Nephron progenitor cell (in vitro differentiated cells): ENCODE measurements around the gene SLC35F3.

Experiments used
- DNase-seq: peaks from one replicate; pipeline ENCODE4 v3.0.0; 2021
- H3K27ac Mint-ChIP-seq: 2 replicates; pipeline ENCODE4 v1.8.0; 2021; ENCODE audit warnings: mild to moderate bottlenecking, moderate library complexity, mixed read lengths
- H3K27me3 Mint-ChIP-seq: 2 replicates; pipeline ENCODE4 v1.8.0; 2021; ENCODE audit warnings: mild to moderate bottlenecking, low read depth, mixed read lengths; ENCODE audit not compliant: poor library complexity
- H3K36me3 Mint-ChIP-seq: 2 replicates; pipeline ENCODE4 v1.8.0; 2021; ENCODE audit warnings: low read depth, mixed read lengths
- H3K4me1 Mint-ChIP-seq: 2 replicates; pipeline ENCODE4 v1.8.0; 2021; ENCODE audit warnings: mixed read lengths
- H3K4me3 Mint-ChIP-seq: 2 replicates; pipeline ENCODE4 v1.8.0; 2021; ENCODE audit warnings: mild to moderate bottlenecking, moderate library complexity, mixed read lengths
- H3K9me3 Mint-ChIP-seq: 2 replicates; pipeline ENCODE4 v1.8.0; 2021; ENCODE audit warnings: mild to moderate bottlenecking, moderate library complexity, mixed read lengths
- TF ChIP-seq, protein P1 (sequence below): fragments of 200-600 bp; sonication (generic); IDR thresholded peaks from 2 replicates; pipeline ENCODE4 v1.5.0; 2021; ENCODE audit warnings: antibody characterized with exemption

The SLC35F3 gene

DNA sequence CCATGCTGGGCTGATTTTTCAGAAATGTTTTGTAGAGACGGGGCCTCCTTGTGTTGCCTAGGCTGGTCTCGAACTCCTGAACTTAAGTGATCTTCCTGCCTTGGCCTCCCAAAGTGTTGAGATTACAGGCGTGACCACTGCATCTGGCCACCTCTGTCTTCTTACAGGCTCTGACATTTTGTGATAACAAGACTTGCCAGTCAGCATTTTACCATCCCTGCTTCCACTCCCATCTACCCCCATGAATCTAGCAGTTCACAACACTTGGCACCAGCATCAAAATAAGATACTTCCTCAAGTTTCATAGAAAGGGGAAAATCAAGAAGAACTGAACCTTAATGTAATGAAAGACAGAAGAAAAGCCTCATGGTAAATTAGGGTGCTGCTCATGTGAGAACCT lies 32.4 kb downstream of the SLC35F3 start:
- TF ChIP-seq, protein P1, sequence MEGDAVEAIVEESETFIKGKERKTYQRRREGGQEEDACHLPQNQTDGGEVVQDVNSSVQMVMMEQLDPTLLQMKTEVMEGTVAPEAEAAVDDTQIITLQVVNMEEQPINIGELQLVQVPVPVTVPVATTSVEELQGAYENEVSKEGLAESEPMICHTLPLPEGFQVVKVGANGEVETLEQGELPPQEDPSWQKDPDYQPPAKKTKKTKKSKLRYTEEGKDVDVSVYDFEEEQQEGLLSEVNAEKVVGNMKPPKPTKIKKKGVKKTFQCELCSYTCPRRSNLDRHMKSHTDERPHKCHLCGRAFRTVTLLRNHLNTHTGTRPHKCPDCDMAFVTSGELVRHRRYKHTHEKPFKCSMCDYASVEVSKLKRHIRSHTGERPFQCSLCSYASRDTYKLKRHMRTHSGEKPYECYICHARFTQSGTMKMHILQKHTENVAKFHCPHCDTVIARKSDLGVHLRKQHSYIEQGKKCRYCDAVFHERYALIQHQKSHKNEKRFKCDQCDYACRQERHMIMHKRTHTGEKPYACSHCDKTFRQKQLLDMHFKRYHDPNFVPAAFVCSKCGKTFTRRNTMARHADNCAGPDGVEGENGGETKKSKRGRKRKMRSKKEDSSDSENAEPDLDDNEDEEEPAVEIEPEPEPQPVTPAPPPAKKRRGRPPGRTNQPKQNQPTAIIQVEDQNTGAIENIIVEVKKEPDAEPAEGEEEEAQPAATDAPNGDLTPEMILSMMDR, result no peak
- Mint-ChIP-seq H3K27me3 (peaks cover 36% of the 10 kb centered on the region), H3K4me3 (no peak overlapping the region), H3K4me1 (no peaks in the 10 kb centered on the region), H3K36me3 (no peaks in the 10 kb centered on the region), H3K9me3 (no peaks in the 10 kb centered on the region), H3K27ac (no peak overlapping the region)
- DNase-seq, result no peak

DNA sequence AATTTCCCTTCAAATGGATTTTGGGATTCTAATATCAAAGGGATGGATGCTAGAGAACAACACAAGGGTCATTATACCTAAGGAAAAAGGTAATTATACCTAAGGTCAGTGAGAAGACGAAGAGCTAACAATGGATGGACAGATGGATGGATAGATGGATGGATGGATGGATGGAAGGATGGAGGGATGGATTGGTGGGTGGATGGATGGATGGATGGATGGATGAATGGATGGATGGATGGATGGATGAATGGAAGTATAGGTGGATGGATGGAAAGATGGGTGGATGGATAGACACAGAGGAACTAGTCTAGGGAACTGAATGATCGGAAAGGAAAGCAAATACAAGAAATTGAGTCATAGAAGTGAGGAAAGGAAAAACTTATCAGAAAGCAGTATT lies 34.0 kb downstream of the SLC35F3 start:
- peaks cover 32% of the 10 kb centered on the region for H3K27me3 Mint-ChIP-seq
- TF ChIP-seq, protein P1, result no peak
- no peaks in the 10 kb centered on the region for H3K36me3 Mint-ChIP-seq
- no peak overlapping the region for H3K4me3 Mint-ChIP-seq
- H3K27ac Mint-ChIP-seq, result no peak overlapping the region
- no peaks in the 10 kb centered on the region for H3K4me1 Mint-ChIP-seq
- DNase-seq, result no peak
- H3K9me3 Mint-ChIP-seq, result no peaks in the 10 kb centered on the region

DNA sequence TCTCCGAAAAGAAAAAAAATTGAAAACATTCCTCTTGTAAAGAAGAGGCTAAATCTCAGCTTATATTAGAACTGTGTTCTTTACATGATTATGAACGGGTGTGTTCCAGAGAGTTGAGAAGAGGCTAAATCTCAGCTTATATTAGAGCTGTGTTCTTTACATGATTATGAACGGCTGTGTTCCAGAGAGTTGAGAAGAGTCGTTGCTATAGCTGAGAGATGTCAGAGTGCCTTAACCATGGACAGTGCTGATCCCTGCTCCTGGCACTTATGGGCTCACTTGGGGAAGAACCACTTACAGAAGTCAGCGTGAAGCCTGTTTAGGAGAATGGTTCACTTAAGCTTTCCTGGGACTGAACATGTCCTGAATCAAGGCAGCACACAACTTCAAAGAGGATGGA lies 35.0 kb downstream of the SLC35F3 start:
- DNase-seq, result no peak
- Mint-ChIP-seq H3K4me3 (no peak overlapping the region), H3K27ac (no peak overlapping the region), H3K36me3 (no peaks in the 10 kb centered on the region), H3K27me3 (peaks cover 32% of the 10 kb centered on the region), H3K9me3 (no peaks in the 10 kb centered on the region), H3K4me1 (no peaks in the 10 kb centered on the region)
- TF ChIP-seq, protein P1, result no peak

DNA sequence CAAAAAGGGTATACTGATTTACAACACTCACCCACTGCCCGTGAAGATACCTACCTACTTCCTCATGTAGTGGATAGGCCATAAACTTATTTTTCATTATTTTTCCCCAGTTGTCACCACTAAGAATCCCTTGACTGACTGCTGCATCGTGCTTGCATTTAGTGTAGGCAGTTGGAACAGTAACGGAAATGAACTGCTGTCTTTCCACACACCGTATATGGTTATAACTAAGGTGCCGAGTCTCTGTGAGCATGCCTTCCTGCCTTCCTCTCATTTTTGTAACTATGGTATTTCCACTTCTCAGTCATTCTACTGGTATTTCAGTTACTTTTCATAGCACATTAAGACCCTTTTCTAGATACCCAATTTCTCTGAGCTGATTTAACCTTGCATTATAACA lies 36.4 kb downstream of the SLC35F3 start:
- TF ChIP-seq, protein P1, result no peak

DNA sequence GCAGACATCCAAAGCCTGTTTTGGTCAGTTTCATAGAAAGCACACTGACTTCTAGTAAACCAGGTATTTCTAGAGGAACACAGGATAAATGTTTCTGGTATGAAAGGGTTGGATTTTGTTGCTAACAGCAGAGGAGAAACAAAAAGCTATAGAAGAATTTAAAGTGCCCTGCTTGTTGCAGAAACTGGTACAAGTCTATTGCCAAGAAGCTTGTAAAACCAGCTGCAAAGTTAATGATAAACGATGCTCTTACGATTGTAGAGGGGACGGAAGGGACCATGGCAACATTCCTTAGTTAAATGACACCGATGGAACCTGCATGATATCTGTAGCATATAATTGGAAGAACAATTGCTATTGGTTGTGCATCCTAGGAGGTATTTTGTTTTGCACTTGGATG lies 40.1 kb downstream of the SLC35F3 start:
- H3K4me1 Mint-ChIP-seq, result no peaks in the 10 kb centered on the region
- peaks cover 16% of the 10 kb centered on the region for H3K27me3 Mint-ChIP-seq

More for the DNA sequence above, 36.4 kb downstream of the SLC35F3 start:
- no peaks in the 10 kb centered on the region for H3K4me1 Mint-ChIP-seq
- DNase-seq, result no peak
- H3K36me3 Mint-ChIP-seq, result no peaks in the 10 kb centered on the region
- H3K27me3 Mint-ChIP-seq, result peaks cover 28% of the 10 kb centered on the region
- H3K9me3 Mint-ChIP-seq, result no peaks in the 10 kb centered on the region
- no peak overlapping the region for H3K4me3 Mint-ChIP-seq
- no peak overlapping the region for H3K27ac Mint-ChIP-seq

DNA sequence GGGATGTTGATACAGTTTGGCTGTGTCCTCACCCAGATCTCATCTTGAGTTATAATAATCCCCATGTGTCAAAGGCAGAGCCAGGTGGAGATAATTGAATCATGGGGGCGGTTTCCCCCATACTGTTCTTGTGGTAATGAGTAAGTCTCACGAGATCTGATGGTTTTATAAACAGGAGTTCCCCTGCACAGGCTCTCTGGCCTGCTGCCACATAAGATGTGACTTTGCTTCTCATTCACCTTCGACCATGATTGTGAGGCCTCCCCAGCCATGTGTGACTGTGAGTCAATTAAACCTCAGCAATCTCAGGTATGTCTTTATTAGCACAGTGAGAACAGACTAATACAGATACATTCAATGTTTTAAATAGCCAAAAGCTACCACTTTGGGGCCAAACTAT lies 41.1 kb downstream of the SLC35F3 start:
- Mint-ChIP-seq H3K27ac (no peak overlapping the region), H3K27me3 (peaks cover 19% of the 10 kb centered on the region)

More for the DNA sequence above, 40.1 kb downstream of the SLC35F3 start:
- no peaks in the 10 kb centered on the region for H3K9me3 Mint-ChIP-seq
- H3K36me3 Mint-ChIP-seq, result no peaks in the 10 kb centered on the region
- H3K27ac Mint-ChIP-seq, result no peak overlapping the region
- no peak for DNase-seq
- H3K4me3 Mint-ChIP-seq, result no peak overlapping the region
- TF ChIP-seq, protein P1, result no peak

More for the DNA sequence above, 41.1 kb downstream of the SLC35F3 start:
- H3K4me1 Mint-ChIP-seq, result no peaks in the 10 kb centered on the region
- DNase-seq, result no peak
- H3K4me3 Mint-ChIP-seq, result no peak overlapping the region
- no peaks in the 10 kb centered on the region for H3K36me3 Mint-ChIP-seq
- TF ChIP-seq, protein P1, result no peak
- peaks cover 2% of the 10 kb centered on the region for H3K9me3 Mint-ChIP-seq
